RWPE2 (cell line): ENCODE data around the gene CDH4.

Source experiments
- ATAC-seq: fragments of 200-7000 bp; cut with Tn5 transposase; 3 replicates; pipeline ENCODE4 v1.9.1; 2021; ENCODE audit warnings: low read depth
- DNase-seq: peaks from one replicate; pipeline ENCODE4 v3.0.0-alpha.2; 2020; ENCODE audit warnings: low spot score
- H3K27ac ChIP-seq: fragments of 450-650 bp; 2 replicates; pipeline ENCODE4 v1.5.1; 2017; ENCODE audit warnings: mild to moderate bottlenecking; ENCODE audit not compliant: poor library complexity, severe bottlenecking
- H3K27me3 ChIP-seq: fragments of 250-450 bp; sonication (Bioruptor Pico); 2 replicates; pipeline ENCODE4 v1.5.1; 2021; ENCODE audit warnings: mild to moderate bottlenecking, moderate library complexity; ENCODE audit not compliant: insufficient read depth, poor library complexity, severe bottlenecking
- H3K36me3 ChIP-seq: fragments of 250-450 bp; sonication (Bioruptor Pico); 2 replicates; pipeline ENCODE4 v1.5.1; 2020; ENCODE audit warnings: low read depth, mild to moderate bottlenecking, moderate library complexity
- H3K4me1 ChIP-seq: fragments of 250-450 bp; sonication (Bioruptor Pico); 2 replicates; pipeline ENCODE4 v1.5.1; 2021; ENCODE audit warnings: mild to moderate bottlenecking, moderate library complexity; ENCODE audit not compliant: insufficient read depth, poor library complexity, severe bottlenecking
- H3K4me3 ChIP-seq: fragments of 250-450 bp; sonication (Bioruptor Pico); 2 replicates; pipeline ENCODE4 v1.5.1; 2021; ENCODE audit warnings: mild to moderate bottlenecking, moderate library complexity; ENCODE audit not compliant: severe bottlenecking
- H3K9me3 ChIP-seq: fragments of 250-450 bp; sonication (Bioruptor Pico); 2 replicates; pipeline ENCODE4 v1.5.1; 2021; ENCODE audit warnings: mild to moderate bottlenecking, moderate library complexity; ENCODE audit not compliant: severe bottlenecking
- CTCF ChIP-seq: fragments of 450-650 bp; IDR thresholded peaks from one replicate; pipeline ENCODE4 v1.5.1; 2017; ENCODE audit warnings: mild to moderate bottlenecking, moderate library complexity; ENCODE audit not compliant: poor library complexity, severe bottlenecking

Gene CDH4

GRCh38 chr20:61698598-61699494, 446.8 kb downstream of the CDH4 start:
- no peak overlapping the region for H3K27ac ChIP-seq

GRCh38 chr20:61699495-61700374, 447.7 kb downstream of the CDH4 start:
- Histone ChIP-seq H3K27me3 (no peaks in the 10 kb centered on the region), H3K36me3 (no peaks in the 10 kb centered on the region), H3K27ac (no peak overlapping the region), H3K9me3 (no peaks in the 10 kb centered on the region), H3K4me3 (no peak overlapping the region), H3K4me1 (no peaks in the 10 kb centered on the region)
- ATAC-seq (no peak), DNase-seq (no peak)
- TF ChIP-seq CTCF, result no peak

More at GRCh38 chr20:61698598-61699494, 446.8 kb downstream of the CDH4 start:
- H3K4me1 ChIP-seq, result no peaks in the 10 kb centered on the region
- no peak for TF ChIP-seq CTCF
- H3K4me3 ChIP-seq, result no peak overlapping the region
- ATAC-seq (no peak; the same call in 2 of the 3 replicates), DNase-seq (no peak)
- H3K27me3 ChIP-seq, result no peaks in the 10 kb centered on the region
- no peaks in the 10 kb centered on the region for H3K36me3 ChIP-seq
- H3K9me3 ChIP-seq, result no peaks in the 10 kb centered on the region

GRCh38 chr20:61700595-61701140, 448.6 kb downstream of the CDH4 start:
- TF ChIP-seq CTCF, result no peak
- no peak for DNase-seq
- H3K27me3 ChIP-seq, result no peaks in the 10 kb centered on the region

GRCh38 chr20:61701401-61701800, 449.3 kb downstream of the CDH4 start:
- no peak for ATAC-seq
- no peaks in the 10 kb centered on the region for H3K9me3 ChIP-seq
- H3K27me3 ChIP-seq, result no peaks in the 10 kb centered on the region
- TF ChIP-seq CTCF, result no peak
- no peak overlapping the region for H3K27ac ChIP-seq
- no peak for DNase-seq
- no peaks in the 10 kb centered on the region for H3K4me1 ChIP-seq
- no peak overlapping the region for H3K4me3 ChIP-seq
- no peaks in the 10 kb centered on the region for H3K36me3 ChIP-seq

More at GRCh38 chr20:61700595-61701140, 448.6 kb downstream of the CDH4 start:
- H3K4me1 ChIP-seq, result no peaks in the 10 kb centered on the region
- H3K9me3 ChIP-seq, result no peaks in the 10 kb centered on the region
- no peak for ATAC-seq
- no peaks in the 10 kb centered on the region for H3K36me3 ChIP-seq
- H3K4me3 ChIP-seq, result no peak overlapping the region
- no peak overlapping the region for H3K27ac ChIP-seq
